ENCODE measurements around the gene ATOSA.

Gene ATOSA

GRCh38 chr15:52651868-52652267 is 27.3 kb downstream of the ATOSA start:
- DNase-seq: peak in 1 of 2 donors; percentile 39

- no peak for DNase-seq
Observed at GRCh38 chr15:52651114-52651513, 28.1 kb downstream of the ATOSA start.

DNA sequence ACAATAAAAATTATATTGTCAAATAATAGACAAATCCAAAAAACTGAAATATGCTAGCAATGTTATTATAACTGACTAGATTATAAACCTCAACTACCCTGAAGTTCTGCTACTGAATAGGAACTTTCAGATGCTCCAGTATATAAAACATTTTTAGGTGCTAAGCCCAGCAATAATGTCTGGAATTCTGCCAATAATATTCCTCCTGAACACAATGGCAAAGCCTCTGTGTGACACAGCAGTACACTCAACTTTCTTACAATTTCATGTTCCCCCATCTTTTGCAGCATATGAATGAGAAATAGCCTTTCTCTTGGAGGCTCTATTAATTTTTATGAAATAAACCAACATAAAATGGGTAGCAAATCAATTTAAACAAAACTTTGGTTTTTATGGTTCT is 29.5 kb downstream of the ATOSA start:
- DNase-seq: no peak

DNA sequence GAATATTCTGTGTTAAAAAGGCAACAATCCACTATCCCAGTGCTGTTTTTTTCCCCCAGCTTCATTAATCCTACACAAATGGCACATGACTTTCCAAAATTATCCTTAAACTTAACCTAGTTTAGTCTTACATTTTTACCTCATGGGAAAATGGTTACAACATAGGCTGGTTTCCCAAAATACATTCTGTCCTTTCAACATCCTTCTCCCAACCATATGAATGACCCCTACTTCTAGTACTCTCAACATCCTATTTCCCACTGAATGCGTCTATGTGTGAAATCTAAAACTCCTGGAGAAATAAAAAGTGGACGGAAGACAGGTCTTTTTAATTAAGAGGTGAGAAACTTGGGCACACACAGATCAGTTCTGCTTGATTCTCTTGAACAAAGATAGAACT is 33.3 kb downstream of the ATOSA start:
- DNase-seq: no peak

DNA sequence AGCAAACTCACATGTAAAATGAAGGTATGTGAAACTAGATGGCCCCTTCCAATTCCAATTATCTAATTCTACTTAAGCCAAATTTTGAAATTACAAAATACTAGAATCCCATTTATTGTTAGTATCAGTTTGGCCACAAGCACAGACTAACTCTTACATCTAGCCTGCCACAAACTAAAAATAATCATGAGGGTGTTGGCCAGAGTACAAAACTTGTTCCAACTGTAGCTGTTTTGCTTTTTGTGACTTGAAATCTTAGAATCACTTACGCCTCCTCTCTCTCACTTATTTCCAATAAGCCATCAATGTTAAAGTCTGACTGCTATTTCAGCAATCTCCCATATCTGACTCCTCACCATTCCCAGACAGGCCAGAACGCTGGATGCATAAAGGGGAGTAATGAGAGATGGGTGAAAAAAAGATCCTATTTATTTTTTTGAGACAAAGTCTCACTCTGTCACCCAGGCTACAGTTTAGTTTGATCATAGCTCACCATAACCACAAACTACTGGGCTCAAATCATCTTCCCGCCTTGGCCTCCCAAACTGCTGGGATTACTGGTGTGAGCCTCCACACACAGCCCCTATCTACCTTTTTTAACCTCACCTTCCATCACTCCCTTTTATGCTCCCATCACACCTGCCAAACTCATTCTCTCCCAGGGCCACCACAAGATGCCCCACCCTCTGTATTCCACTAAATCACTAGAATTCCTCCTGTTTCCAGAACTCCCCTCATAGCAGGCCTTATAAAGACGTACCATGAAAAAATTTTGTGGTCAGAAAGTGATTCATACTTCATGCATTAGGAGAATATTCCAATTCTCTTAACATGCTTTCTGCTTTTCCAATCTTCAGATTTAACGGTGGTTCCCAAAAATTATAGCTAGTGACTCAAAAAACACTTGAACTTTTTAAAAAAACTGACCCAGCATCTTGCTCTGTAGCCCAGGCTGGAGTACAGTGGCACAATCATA is 36.5 kb downstream of the ATOSA start:
- DNase-seq: no peak

DNA sequence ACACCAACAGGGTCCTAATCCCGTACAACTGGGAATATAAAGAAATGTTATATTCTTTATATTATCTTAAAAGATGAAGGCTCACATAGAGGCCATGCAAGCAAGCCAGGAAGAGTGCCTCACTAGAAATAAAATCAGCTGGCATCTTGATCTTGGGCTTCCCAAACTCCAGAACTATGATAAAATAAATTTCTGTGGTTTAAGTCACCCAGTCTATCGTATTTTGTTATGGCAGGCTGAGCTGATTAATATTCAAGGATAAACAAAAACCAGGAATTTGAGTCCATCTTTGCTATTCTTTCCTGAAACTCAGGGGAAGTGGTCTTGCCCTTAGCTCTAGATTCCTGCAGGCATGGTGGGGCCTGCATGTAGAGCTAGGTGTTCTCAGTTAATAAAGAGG is 42.7 kb downstream of the ATOSA start:
- DNase-seq: no peak

GRCh38 chr15:52635908-52636307 is 43.3 kb downstream of the ATOSA start:
- no peak for DNase-seq

Data from bone marrow (tissue), 2 donors.